WERI-Rb-1 (cell line): ENCODE results near the gene ANKRD40.

ENCODE experiments used
- DNase-seq: peaks from one replicate; pipeline ENCODE4 v3.0.0-alpha.2; 2020
- H3K27ac ChIP-seq: fragments of 250-450 bp; sonication (Bioruptor Pico); 2 replicates; pipeline ENCODE4 v1.5.1; 2020; ENCODE audit warnings: mild to moderate bottlenecking, moderate library complexity
- H3K27me3 ChIP-seq: fragments of 250-450 bp; sonication (Bioruptor Pico); 2 replicates; pipeline ENCODE4 v1.5.1; 2021; ENCODE audit warnings: mild to moderate bottlenecking, low read depth, moderate library complexity; ENCODE audit not compliant: insufficient read depth, severe bottlenecking
- H3K36me3 ChIP-seq: fragments of 250-450 bp; sonication (Bioruptor Pico); 2 replicates; pipeline ENCODE4 v1.5.1; 2020; ENCODE audit warnings: mild to moderate bottlenecking, moderate library complexity
- H3K4me3 ChIP-seq: 2 replicates; pipeline ENCODE4 v1.5.1; 2011; ENCODE audit warnings: low read depth, mild to moderate bottlenecking, control low read depth, low read length
- H3K9me3 ChIP-seq: fragments of 250-450 bp; sonication (Bioruptor Pico); 2 replicates; pipeline ENCODE4 v1.5.1; 2021; ENCODE audit warnings: mild to moderate bottlenecking, moderate library complexity; ENCODE audit not compliant: severe bottlenecking
- TF ChIP-seq, protein P1 (sequence below): IDR thresholded peaks from 2 replicates; pipeline ENCODE4 v1.5.1; 2011; ENCODE audit warnings: low read depth, mild to moderate bottlenecking, control low read depth, inconsistent platforms, low read length

ANKRD40 gene

DNA sequence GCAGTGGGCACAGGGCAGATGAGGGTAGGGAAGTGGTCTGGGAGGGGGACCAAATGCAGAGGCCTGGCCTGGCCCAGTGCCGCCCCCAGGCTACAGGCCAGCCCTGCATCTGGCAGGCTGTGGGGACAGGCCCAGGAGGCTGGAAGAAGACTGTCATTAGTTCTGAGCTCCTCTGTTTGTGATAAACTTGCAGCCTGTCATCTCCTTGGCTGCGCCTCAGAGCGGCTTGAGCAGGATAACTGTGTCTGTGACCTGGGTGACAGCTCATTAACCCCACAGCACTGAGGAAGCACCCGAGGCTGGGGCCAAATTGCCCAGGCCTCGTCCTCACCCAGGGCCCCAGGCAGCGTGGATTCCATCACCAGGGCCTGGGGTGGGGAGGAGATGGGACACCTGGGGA, 49.1 kb downstream of the ANKRD40 start:
- no peaks in the 10 kb centered on the region for H3K9me3 ChIP-seq
- no peak overlapping the region for H3K4me3 ChIP-seq
- H3K36me3 ChIP-seq, result no peaks in the 10 kb centered on the region
- TF ChIP-seq, protein P1, sequence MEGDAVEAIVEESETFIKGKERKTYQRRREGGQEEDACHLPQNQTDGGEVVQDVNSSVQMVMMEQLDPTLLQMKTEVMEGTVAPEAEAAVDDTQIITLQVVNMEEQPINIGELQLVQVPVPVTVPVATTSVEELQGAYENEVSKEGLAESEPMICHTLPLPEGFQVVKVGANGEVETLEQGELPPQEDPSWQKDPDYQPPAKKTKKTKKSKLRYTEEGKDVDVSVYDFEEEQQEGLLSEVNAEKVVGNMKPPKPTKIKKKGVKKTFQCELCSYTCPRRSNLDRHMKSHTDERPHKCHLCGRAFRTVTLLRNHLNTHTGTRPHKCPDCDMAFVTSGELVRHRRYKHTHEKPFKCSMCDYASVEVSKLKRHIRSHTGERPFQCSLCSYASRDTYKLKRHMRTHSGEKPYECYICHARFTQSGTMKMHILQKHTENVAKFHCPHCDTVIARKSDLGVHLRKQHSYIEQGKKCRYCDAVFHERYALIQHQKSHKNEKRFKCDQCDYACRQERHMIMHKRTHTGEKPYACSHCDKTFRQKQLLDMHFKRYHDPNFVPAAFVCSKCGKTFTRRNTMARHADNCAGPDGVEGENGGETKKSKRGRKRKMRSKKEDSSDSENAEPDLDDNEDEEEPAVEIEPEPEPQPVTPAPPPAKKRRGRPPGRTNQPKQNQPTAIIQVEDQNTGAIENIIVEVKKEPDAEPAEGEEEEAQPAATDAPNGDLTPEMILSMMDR, result no peak
- no peak for DNase-seq
- no peak overlapping the region; the same call in 1 of the 2 replicates for H3K27ac ChIP-seq
- no peaks in the 10 kb centered on the region for H3K27me3 ChIP-seq

DNA sequence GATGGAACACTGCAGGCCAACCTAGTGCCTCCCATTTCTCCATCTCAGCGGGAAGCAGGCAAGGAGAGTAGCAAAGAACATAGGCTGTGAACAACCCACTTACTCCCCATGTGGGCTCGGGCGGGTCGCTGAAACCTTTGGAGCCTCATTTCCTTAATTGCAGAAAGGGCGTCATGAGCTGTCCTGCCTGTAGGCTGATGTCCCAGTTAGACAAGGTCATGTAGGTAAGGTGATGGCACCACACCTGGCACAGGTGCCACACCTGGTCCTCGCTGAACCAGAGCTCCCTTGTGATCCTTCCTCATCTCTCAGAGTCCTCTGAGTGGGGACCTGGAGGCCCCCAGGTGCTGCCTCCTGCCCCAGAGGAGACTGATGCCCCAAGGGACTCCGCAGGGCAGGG, 50.1 kb downstream of the ANKRD40 start:
- Histone ChIP-seq H3K27me3 (no peaks in the 10 kb centered on the region), H3K4me3 (no peak overlapping the region), H3K9me3 (peaks cover 3% of the 10 kb centered on the region), H3K27ac (no peak overlapping the region), H3K36me3 (no peaks in the 10 kb centered on the region)
- DNase-seq, result no peak
- TF ChIP-seq, protein P1, result no peak

DNA sequence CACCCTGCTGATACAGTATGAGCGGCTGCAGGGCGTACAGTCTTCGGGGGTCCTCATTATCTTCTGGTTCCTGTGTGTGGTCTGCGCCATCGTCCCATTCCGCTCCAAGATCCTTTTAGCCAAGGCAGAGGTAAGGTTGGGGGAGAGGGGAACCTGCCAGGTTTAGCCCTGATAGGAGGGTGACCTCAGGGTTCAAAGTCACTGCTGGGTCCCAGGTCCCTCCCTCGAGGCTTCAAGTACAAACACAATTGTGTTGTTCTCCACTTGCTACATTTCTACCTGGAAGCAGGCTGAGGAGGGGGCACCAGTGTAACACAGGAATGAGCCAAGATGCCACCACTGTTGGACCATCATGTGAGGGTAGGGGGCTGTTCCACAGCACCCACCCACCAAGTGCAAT, 50.7 kb downstream of the ANKRD40 start:
- H3K36me3 ChIP-seq, result no peaks in the 10 kb centered on the region
- TF ChIP-seq, protein P1, result no peak
- H3K27me3 ChIP-seq, result no peaks in the 10 kb centered on the region
- no peak for DNase-seq
- no peak overlapping the region for H3K4me3 ChIP-seq
- peaks cover 6% of the 10 kb centered on the region for H3K9me3 ChIP-seq
- H3K27ac ChIP-seq, result no peak overlapping the region

DNA sequence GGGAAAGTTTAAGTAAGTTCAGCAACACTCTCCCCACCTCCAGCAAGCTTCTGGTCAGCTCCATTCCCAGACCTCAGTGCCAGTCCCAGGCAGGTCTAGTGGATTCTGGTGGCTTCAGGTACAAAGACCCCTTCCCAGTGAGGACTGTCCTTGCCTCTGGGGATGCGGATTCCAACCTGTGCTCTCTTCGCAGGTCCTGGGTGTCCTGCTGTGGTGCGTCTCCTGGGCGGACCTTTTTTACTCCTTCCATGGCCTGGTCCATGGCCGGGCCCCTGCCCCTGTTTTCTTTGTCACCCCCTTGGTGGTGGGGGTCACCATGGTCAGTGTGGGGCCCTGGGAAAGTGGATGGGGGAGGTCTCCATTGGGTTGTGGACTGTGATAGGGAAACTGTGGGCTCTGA, 51.2 kb downstream of the ANKRD40 start:
- no peak for DNase-seq
- TF ChIP-seq, protein P1, result no peak
- H3K27ac ChIP-seq, result no peak overlapping the region
- H3K27me3 ChIP-seq, result no peaks in the 10 kb centered on the region
- no peak overlapping the region for H3K4me3 ChIP-seq
- peaks cover 6% of the 10 kb centered on the region for H3K9me3 ChIP-seq
- no peaks in the 10 kb centered on the region for H3K36me3 ChIP-seq

DNA sequence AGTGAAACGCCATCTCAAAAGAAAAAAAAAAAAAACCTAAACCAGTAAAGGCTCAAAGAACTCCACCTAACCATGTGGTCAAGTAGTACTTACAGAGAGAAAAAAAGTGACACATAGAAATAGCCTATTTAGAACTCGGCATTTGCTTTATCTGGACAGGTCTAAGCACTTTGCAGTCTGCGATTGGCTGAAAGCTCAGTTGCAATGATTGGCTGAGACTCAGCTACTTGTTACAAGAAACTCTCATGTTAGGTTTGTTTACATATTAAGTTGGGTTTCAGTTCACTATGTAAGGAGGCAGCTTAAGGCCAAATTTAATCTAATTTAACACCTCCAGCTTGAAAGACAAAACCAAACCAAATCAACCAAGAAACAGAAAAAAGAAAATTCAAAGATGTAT, 54.0 kb downstream of the ANKRD40 start:
- peaks cover 6% of the 10 kb centered on the region for H3K9me3 ChIP-seq
- DNase-seq, result no peak
- H3K27me3 ChIP-seq, result no peaks in the 10 kb centered on the region
- H3K36me3 ChIP-seq, result no peaks in the 10 kb centered on the region
- H3K27ac ChIP-seq, result no peak overlapping the region
- H3K4me3 ChIP-seq, result no peak overlapping the region
- TF ChIP-seq, protein P1, result no peak

DNA sequence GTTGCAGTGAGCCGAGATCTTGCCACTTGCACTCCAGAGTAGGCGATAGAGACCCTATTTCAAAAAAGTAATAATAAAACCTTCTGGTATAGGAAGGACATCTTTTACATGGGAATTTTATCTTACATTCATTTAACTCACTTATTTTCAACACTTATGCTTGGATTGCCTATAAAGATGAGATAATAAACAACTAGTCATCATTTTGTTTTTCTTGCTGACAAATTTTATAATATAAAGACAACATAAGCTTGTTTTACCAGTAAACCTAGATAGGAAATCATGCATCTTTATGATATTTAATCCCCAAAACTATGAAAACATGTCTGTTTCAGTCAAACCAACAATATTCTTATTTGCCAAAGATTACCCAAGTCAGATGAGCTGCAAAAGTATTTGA, 56.1 kb downstream of the ANKRD40 start:
- H3K4me3 ChIP-seq, result no peak overlapping the region
- peaks cover 11% of the 10 kb centered on the region for H3K9me3 ChIP-seq
- TF ChIP-seq, protein P1, result no peak
- H3K36me3 ChIP-seq, result no peaks in the 10 kb centered on the region
- no peak for DNase-seq
- no peak overlapping the region for H3K27ac ChIP-seq
- no peaks in the 10 kb centered on the region for H3K27me3 ChIP-seq
